Measurements from ENCODE around the gene DTX4.

The DTX4 gene

DNA sequence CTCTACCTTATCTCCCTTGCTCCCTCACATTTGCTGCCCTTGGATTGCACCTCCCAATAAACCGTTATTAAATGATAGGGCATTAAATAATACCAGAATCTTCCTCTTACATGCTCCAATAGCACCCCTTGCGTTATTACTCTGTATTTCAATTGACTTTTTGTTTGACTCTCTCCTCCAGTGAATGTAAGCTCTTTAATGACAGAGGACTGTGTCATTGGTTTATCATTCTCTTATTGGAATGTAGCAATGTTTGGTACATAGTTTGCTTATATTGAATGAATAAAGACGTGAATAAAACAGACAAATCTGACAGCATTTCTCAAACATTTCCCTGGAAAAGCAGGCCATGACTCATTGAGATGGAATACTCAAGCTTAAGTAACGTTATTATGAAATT, 49.5 kb downstream of the DTX4 start:
- DNase-seq, result no peak

DNA sequence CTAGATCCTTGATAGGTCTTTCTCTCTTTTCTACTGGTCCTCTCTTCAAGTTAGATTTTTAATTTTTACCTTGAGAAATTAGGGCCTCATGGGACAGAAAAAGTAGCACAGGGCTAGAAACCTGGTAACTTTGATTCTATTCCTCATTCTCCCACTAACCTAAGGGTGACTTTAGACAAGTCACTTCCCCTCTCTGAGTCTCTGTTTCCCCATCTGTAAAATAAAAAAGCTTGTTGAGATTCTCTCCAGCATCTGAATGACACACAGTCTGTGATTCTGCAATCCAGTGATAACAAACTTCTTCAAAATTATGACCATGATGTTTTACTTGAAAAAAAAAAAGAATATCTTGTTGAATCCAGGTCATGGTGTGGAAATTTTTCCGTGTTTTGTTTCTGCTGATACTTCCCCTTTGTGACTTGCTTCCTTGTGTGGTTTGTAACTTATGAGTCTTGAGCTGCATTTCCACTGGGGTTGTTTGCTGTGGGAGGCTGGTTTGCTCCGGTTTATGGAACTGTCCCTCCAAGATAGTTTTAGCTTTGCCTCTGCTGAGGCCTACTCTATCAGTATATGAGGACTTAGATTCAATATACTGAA, 50.6 kb downstream of the DTX4 start:
- no peak for DNase-seq

DNA sequence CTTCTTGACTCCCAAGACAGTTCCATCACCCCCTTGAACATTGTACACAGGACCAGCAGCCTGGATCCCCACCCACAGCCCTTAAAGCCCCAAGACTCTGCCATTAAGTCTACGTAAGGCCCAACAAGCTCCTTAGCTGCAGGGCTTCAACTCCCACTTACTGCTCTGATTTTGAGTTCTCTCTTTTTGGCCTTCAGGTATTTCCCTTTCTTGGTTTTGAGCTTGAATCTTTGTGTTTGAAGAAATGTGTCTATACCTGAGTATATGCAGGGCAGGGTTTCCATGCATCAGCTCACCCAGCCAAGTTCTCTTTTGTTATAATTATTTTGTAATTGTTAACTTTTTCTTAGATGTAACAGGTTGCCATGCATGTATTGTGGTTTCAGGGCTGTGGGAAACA, 51.2 kb downstream of the DTX4 start:
- no peak for DNase-seq

DNA sequence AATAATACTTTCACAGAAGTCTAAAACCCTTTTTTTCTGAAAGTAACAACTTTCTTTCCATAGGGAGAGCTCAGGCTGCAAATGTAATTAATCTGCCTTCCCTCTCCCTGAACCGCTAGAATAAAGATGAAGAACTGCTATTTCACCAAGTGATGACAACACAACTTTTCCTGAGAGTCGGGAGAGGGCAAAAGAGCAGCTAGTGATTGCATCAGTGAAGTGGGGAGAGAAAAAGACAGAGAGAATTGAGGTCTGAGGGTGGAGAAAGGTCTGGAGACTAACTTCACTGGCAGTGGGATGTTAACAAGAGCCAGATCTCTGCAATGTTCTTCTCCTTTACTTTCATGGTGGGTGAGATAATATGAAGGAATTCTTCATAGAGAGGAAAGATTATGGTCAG, 51.7 kb downstream of the DTX4 start:
- no peak for DNase-seq

DNA sequence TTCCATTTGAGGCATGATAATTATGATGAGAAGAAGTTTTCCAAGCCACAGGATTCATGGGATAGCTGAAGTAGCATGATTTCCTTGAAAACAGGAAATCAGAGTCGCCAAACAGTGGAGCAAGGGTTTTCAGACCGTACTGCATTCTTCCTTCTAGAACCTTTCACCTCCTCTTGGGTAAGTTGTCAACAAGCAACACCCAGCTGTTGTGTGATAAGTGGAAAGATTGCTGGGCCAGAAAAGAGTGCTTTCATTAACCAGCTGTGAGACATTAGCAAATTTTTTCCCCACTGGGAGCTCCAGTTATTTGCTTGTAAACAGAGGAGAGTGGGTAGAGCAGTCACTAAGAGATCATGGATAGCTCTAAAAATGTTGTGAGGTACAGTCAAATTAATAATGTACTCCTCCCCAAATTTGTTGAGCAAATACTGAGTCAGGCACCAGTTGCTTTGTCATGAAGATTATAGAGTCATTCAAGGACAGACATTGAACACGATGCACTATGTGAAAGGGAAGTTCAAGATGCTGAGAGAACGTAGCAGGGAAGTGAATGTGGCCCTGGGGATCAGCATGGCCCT, 52.5 kb downstream of the DTX4 start:
- DNase-seq, result no peak

DNA sequence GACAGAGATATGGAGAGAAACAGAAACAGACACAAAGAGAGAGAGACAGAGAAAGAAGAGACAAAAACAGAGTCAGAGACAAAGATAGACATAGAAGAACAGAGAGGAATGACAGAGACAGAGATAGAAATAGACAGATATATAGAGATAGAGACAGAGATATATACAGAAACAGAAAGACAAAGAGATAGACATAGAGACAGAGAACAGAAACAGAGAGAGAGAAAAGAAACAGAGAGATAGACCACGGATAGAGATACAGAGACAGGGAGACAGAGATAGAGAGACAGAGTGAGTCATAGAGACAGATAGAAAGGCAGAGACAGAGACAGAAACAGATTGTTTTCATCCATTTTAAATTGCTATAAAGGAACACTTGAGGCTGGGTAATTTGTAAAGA, 53.1 kb downstream of the DTX4 start:
- no peak for DNase-seq

DNA sequence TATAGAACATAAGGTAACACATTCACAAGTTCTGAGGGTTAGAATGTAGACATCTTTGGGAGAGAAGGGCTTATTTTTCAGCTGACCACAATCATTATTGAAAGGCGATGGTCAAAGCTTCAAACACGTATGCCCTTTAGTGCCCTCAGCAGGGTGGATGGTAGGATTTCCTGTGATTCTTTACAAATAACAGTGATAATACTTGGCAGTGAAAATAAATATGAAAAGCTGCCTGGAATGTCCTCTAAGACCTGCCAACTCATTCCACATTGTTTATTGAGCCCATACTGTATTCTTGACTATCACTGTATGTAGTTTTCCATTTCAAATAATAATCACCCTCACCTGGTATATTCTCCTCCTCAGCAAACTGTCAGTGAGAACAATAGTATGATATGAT, 54.5 kb downstream of the DTX4 start:
- no peak for DNase-seq

DNA sequence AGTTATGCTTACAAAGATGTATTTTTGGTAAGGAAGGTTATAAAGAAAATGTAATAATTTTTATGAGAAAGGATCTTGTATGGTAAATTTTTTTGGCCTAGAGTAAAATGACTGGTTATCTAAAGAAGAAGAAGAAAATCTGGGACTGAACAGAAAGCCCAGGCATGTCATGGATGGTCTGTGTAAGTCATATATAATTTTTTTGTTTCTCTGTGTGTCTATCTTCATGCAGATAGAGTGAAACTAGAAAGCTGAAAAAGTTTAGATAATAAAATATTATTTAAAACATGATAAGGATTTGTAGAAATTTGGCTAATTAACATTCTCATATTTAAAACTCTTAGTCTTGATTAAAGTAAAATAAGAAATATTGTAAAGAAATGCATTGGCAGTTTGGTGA, 68.4 kb downstream of the DTX4 start:
- DNase-seq, result no peak

DNA sequence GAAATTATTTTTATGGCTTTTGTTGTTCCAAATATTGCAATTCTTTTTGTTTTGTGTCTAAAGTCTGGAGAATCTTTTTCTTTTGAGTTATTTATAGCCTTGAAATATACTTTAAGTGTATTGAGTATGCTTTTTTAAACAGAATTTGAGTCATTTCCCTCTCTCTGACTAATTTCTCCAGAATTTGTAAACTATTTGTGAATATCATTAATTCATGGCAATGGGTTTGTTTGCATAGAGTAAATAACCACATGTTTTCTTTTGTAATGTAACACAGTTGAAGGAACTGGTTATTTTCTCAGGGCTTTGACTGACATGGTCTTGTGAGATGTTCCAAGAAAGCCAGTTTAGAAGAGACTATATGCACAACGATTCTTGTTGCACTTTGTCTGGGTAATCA, 71.7 kb downstream of the DTX4 start:
- DNase-seq, result no peak

DNA sequence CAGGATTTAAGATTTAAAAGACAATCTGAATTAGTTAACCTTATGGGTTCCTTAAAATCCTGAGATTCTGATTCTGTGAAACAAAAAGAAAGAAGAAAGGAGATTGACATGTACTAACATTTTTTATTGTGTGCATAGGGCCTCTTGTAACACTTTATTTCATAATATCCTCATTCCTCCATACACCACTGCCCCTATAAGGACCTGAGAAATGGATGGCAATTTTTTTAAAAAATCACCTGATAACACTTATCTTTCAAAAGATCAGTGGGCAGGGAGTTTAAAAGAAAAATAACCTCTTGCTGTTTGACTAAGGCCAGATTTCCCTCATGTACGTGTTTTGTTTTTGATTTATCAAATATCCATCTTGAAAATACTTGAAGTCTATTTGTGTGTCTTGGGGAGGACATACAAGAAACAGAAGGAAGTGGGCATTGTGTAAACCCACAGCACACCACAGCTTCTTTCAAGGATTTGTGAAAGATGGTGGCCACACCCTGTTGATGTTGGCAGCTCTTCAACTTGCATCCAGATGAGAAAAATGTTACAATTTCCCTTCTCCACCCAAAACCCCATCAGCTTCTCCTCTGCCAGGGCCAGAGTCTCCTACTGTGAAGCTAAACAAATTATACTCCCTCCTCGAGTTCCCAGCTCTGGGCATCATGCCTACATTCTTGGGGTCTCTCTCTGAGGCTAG, 75.7 kb downstream of the DTX4 start:
- DNase-seq, result no peak

DNA sequence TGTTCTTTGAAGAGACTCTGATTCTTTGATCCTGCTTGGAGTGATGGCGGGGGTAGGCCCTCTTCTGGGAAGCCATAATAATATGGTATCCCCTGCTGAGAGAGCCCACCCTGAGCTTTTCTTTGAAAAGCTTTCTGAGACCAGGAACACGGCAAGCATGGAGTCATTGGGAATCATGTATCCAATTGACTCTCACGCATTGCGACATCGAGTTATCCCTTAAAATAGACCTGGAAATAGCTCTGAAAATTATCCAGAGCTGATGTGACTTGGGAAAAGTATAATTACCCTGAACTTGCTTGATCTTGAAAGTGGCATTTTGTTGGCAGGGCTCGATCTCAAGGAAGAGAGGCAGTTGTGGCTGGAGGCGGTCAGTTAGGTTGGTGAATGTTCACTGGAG, 77.6 kb downstream of the DTX4 start:
- DNase-seq, result no peak

DNA sequence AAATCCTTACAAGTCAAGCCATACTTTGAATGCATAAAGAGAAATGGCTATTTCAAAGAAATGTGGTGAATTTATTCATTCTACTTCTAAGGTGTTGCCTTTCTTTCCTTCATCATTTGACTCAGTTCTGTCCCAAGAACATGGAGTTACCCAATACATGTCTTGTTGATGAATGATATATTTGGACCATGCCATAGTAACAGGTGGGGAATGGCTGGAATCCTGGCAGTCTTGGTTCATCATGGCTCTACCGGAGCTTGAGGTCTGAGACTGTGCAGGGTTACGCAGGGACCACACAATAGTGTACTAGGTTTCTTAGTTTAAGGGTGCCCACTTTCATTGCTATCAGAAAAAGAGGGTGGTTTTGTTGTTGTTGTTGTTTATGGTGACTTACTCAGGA, 81.1 kb downstream of the DTX4 start:
- no peak for DNase-seq

DNA sequence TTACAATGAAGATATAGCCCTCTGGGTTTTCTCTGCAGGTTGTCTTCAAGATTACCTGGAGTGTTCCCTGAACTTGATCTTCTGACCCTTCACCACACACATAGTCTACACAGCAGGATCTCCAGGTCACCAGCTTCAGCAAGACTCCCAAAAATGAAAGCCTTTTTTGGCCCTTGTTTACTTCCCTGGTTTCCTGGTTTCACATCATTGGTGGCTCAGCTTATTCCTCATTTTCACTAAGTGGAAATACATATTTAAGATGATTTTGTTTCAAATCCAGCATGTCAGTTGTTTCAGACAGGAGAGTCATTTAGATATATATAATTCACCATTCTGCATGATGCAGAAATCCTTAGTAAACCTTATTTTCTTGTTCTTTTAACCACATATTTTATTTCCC, 82.4 kb downstream of the DTX4 start:
- DNase-seq, result no peak

DNA sequence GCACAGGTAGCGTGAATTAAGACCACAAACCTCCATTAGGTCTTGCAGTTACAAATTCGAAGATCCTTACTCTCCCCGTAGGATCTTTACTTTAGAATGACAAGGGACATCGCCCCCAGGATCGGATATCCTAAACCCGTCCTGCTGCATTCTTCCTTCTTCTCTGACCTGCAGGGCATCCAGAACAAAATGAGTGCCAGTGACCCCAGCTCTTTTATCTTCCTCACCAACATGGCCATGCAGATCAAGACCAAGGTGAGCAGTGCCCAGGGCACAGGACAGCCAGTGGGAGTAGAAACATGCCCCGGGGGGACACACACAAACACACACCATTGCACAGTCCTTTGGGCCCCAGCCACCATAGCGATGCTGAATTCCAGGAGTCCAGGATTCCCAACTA, 83.3 kb downstream of the DTX4 start:
- no peak for DNase-seq
